NB4 (cell line): ENCODE data around the gene CXCL1.
A peak's percentile ranks its signal among the peaks of the same experiment; 100 is the strongest.

Experiments
- DNase-seq: peaks from one replicate; pipeline ENCODE4 v3.0.0; 2010; ENCODE audit warnings: low read depth
- H3K4me3 ChIP-seq: one replicate; pipeline ENCODE4 v1.5.1; 2011; ENCODE audit warnings: mild to moderate bottlenecking, low read depth, low read length, moderate library complexity
- MYC ChIP-seq: IDR thresholded peaks from 2 replicates; pipeline ENCODE4 v1.6.1; 2011; ENCODE audit warnings: low read depth, low read length
- POLR2A ChIP-seq: IDR thresholded peaks from 2 replicates; pipeline ENCODE4 v1.6.1; 2011; ENCODE audit warnings: mild to moderate bottlenecking; ENCODE audit not compliant: insufficient read length; ENCODE audit errors: extremely low read depth
- TF ChIP-seq, protein P1 (sequence below): IDR thresholded peaks from one replicate; pipeline ENCODE4 v1.5.1; 2012; ENCODE audit warnings: low read depth, low read length
- TF ChIP-seq, protein P2 (sequence below): IDR thresholded peaks from 2 replicates; pipeline ENCODE4 v1.6.1; 2011; ENCODE audit warnings: low read depth, low read length

Gene CXCL1

DNA sequence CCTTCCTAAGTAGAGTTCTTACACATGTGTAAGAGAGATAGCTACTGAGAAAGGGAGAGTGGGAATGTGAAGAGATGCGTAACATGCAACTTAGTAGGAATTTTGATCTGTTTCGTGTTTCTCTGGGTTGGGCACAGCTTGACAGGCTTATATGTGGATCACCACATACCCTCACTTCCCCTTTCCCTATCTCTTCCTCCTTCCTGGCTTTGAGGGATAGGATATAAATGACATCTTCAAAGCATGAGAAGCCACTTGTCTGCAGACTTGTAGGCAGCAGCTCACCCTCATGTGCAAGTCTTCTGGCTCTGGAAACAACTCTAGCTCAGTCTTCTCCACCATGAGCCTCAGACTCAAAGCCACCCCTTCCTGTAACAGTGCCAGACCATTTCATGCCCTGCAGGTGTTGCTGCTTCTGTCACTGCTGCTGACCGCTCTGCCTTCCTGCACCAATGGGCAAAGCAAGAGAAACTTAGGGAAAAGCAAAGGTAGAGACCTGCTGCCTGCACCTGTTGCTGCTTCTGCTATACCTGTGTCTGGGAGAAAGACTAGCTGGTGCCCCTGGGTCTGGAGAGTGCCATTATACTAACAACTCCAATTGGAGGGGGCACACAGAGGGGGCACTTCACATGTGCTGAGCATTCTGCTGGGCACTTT is 21.5 kb upstream of the CXCL1 start:
- DNase-seq, result peak; percentile 54
- no peak overlapping the region for H3K4me3 ChIP-seq
- TF ChIP-seq MYC (no peak), POLR2A (no peak)
- TF ChIP-seq, protein P1, sequence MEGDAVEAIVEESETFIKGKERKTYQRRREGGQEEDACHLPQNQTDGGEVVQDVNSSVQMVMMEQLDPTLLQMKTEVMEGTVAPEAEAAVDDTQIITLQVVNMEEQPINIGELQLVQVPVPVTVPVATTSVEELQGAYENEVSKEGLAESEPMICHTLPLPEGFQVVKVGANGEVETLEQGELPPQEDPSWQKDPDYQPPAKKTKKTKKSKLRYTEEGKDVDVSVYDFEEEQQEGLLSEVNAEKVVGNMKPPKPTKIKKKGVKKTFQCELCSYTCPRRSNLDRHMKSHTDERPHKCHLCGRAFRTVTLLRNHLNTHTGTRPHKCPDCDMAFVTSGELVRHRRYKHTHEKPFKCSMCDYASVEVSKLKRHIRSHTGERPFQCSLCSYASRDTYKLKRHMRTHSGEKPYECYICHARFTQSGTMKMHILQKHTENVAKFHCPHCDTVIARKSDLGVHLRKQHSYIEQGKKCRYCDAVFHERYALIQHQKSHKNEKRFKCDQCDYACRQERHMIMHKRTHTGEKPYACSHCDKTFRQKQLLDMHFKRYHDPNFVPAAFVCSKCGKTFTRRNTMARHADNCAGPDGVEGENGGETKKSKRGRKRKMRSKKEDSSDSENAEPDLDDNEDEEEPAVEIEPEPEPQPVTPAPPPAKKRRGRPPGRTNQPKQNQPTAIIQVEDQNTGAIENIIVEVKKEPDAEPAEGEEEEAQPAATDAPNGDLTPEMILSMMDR, result no peak
- TF ChIP-seq, protein P2, sequence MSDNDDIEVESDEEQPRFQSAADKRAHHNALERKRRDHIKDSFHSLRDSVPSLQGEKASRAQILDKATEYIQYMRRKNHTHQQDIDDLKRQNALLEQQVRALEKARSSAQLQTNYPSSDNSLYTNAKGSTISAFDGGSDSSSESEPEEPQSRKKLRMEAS, result no peak

DNA sequence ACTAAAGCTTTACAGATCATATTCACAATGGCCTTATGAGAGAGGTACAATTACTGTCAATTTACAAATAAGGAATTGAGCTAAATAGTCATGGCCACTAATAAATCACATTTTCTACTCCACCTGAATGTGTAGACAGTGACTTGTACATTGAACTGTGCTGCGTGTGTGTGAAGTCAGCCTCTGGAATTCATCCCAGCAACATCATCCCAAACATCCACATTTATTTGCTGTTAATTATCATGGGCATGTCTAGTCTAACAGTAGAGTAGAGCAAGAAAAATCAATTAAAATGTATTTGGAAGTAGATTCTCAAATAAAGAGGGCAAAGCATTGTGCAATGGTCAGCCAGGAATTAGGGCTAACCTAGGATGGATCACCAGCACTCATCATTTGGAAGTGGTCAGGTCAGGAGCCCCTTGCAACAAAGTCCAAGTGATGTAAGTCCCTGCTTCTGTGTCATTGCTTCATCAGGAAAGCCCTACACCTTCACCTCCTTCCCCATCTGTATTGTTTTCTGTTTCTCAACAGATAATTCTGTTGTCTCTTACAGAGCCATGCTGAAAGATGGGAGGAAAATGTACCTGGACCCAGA is 20.9 kb upstream of the CXCL1 start:
- no peak overlapping the region for H3K4me3 ChIP-seq
- no peak for DNase-seq
- TF ChIP-seq MYC (no peak), POLR2A (no peak)
- TF ChIP-seq, protein P1, result no peak
- TF ChIP-seq, protein P2, result no peak

DNA sequence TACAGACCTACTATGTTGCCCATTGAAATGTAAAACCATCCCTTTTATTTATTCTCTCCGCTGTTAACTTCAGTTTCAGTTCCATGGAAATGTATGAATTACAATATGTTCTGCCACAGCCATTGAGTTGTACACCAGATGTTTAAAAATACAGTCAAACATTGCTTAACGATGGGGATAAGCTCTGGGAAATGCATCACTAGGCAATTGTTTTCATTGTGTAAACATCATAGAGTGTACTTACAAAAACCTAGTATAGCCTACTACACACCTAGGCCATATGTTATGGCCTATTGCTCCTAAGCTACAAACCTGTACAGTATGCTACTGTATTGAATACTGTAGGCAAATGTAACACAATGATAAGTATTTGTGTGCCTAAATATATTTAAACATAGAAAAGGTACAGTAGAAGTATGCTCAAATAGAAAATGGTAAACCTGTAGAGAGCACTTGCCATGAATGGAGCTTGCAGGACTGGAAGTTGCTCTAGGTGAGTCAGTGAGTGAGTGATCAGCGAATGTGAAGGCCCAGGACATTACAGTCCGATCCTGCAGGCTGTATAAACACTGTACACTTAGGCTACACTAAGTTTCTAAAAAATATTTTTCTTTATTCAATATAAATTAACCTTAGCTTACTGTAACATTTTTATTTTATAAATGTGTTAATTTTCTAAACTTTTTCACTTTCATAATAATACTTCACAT is 18.8 kb upstream of the CXCL1 start:
- TF ChIP-seq MYC, result no peak
- TF ChIP-seq, protein P2, result no peak
- TF ChIP-seq POLR2A, result no peak
- TF ChIP-seq, protein P1, result no peak
- H3K4me3 ChIP-seq, result no peak overlapping the region
- no peak for DNase-seq

DNA sequence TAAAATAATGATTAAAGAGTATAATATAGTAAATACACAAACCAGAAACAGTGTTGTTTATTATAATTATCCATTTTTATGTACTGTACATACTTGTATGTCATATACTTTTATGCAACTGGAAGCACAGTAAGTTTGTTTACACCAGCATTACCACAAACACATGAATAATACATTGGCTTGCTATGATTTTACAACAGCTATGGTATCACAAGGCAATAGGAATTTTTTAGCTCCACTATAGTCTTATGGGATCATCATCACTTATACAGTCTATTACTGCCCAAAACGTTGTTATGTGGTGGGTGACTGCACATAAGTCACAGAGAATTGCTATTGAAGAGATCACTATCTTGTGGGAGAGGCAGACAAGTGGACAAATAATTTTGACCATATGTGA is 17.9 kb upstream of the CXCL1 start:
- DNase-seq, result no peak
- no peak for TF ChIP-seq POLR2A
- TF ChIP-seq, protein P2, result no peak
- TF ChIP-seq MYC, result no peak
- TF ChIP-seq, protein P1, result no peak

DNA sequence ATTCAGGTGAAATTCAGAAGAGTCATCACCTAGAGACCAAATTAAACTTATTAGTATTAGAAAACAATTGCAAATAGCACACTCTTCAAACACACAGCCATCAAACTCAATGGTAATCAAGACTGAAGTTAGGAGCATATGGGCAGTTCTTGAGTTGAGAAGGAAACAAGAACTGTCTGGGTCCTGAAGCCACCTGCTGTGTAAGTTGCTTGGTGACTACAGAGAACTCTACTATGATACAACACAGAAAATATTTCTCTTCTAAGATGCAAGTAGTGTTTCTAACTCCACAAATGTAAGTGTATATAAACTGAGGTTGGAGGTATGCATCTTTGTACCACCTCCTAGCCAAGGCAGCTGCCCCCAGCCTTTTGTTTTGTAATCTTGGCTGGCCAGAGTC is 16.4 kb upstream of the CXCL1 start:
- TF ChIP-seq MYC, result no peak
- TF ChIP-seq, protein P1, result no peak
- TF ChIP-seq, protein P2, result no peak
- no peak for TF ChIP-seq POLR2A
- no peak for DNase-seq
- no peak overlapping the region for H3K4me3 ChIP-seq

More for the DNA sequence above, 17.9 kb upstream of the CXCL1 start:
- H3K4me3 ChIP-seq, result no peak overlapping the region
